ENCODE data around the gene ARMH3. TPM values are rescaled to one million over a fixed set of nuclear protein-coding genes. Genes with fewer than 3 reads are reported as not detected.
A peak's percentile ranks its signal among the peaks of the same experiment; 100 is the strongest.

The ARMH3 gene
- total RNA-seq, 1 donor from 2014 or later, result 21.7 TPM

DNA sequence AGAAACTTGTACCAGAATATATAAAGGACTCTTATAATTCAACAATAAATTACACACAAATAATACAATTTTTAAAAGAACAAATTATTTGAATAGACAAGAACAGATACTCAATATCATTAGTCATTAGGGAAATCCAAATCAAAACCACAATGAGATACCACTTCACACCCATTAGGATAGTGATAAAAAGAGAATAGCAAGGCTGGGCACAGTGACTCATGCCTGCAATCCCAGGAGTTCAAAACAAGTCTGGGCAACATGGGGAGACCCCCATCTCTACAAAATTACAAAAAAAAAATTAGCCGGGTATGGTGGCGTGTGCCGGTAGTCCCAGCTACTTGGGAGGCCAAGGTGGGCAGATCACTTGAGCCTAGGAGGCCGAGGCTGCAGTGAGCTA, 160.2 kb downstream of the ARMH3 start:
- no peak for ATAC-seq

DNA sequence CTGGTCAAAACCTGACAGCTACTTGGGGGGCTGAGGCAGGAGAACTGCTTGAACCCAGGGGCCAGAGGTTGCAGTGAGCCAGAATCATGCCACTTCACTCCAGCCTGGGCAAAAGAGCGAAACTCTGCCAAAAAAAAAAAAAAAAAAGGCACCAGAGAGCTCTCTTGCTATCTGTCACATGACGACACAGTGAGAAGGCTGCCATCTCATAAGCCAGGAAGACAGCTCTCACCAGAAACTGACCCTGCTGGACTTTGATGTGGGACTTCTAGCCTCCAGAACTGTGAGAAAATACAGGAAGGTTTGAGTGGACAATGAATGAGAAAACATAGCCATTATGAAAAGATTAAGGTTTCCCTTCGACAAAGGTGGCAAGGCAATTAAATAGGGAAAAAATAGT, 161.2 kb downstream of the ARMH3 start:
- no peak for ATAC-seq

DNA sequence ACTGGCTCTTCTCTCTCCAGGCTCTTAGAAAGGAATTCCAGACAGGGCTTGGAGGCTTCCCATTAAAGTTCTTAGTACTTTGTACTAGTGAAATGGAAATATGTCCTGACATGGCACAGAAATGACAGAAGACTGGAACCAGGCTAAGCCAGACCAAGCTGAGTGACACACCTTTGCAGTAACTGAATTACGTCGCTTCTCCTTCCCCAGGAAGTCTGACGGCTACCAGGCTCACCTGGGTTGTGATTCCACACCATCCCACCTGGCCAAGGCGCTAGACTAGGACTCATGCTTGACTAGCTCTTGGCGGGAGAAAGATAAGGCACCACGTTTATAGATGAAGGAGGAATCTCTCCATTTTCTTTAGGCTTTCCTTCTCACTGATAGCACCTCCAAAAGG, 161.7 kb downstream of the ARMH3 start:
- ATAC-seq, result no peak

DNA sequence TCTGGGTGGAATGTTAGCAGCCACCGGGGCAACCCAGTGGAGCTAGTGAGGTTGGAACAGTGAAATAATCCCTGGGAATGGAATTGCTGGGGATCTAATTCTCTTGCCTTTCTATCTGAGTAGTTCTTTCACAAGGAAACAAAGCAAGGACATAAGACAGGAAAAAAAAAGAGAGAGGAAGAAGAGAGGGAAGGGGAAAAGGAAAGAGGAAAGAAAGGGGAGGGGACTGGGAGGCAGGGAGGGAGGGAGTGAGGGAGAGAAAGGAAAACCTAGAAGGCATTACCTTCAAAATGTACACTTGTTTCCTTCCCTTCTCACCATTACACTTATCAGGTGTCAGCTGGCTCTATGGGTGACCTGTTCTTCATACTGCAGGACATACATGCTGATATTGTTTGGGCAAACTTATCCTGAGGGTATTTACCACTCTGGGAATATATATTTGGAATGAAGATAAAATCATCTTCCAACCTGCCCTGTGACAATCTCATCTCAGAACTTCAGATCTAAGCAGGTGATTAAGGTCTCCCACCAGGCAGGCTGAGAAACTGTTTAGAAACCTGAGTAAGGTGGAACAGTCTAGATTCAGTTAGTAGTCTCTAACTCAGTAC, 162.4 kb downstream of the ARMH3 start:
- ATAC-seq, result no peak

DNA sequence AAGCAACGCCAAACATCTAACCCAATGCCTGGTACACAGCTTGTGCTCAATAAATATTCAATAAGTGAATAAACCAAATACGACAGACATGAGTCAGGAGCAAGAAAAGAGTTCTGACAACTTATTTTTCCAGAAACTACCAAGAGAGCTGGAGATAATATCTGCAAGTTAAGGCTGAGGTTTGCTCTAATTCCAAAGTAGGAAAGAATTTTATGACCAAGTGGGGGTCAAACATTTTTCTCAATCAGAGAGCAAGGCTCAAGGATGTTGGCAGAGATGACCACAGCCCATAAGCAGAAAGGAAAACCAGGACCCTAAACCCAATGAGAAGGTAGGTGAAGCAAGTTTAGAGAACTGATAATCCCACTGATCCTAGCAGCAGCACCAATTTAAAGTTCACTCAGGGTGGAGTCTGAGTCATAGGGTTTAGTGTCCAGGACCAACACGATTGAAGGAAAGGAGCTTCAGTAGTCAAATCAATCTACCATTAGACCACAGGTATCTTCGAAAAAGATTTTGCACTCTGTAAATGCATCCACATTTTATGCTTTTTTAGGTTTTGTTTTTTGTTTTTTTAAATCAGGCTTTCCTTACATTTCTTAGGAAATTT, 163.1 kb downstream of the ARMH3 start:
- ATAC-seq, result no peak

DNA sequence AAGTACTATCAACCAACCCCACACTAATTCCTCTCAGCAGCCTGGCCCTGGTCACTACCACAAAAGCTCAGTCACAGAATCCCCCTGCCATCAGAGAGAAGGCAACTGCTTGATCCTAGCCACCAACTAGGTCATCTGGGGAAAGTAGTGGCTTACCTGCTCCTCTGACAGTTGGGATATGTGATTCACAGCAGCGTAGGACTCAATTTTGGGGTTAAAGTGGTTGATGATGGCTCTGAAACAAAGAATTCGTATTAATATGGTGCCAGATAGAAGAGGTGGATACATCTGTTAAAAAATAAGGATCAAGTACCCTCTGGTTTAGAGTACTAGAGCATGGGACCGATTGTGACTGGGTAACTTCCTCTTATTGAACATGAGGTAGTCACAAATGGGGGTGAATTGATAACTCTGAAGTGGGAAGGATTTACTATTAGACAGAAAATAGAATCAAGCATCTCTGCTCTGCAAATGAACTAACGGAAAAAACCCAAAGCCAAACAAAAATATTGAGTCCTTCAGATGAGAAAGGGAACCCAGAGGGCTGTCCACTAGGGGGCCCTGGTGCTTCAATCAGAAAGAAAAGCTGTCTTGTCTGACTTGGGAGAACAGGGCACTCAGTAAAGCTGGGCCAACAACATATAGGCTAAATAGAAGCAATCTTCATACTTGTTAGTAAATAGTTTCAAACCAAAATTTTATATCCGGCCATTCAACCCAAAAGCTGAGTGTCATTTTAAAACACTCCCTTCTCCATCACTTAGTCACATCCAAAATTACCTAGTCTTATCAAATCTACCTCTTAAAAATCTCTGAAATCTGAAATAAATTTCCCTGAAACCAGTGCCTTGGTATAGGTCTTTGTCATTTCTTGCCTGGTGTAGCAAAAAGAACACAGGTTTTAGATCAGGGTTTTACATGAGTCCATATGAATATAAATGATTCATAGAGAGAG, 166.4 kb downstream of the ARMH3 start:
- ATAC-seq, result peak; percentile 55

DNA sequence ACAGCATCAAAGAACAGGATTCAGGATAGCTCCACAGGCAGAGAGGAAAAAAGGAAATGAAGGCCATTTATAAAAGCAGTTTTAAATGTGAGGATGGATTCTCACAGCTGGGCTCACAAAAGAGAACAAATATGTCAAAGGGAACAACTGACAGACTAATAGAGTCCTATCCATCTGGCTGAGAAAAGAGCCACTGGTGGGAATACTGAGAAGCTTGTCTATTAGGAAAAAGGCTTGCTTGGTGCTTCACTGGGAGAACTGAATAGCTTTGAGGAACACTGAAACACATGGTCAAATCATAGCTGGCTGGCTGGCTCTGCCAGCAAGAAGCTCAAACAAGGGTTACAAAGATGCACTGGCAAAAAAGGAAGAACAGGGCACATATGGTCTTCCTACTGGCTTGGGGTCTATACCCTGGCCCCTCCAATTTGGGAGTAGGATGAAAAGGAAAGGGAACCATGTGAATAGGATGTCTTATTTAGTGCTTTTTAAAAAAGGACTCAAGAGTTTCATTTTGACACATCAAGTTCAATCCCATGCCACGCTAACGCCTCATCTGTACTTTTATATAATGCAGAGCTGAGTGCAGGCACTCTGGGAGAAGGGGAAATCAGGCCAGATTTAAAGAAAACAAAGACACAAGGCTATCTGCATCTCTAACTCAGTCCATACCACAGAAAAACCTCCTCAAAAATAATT, 167.6 kb downstream of the ARMH3 start:
- ATAC-seq, result no peak

DNA sequence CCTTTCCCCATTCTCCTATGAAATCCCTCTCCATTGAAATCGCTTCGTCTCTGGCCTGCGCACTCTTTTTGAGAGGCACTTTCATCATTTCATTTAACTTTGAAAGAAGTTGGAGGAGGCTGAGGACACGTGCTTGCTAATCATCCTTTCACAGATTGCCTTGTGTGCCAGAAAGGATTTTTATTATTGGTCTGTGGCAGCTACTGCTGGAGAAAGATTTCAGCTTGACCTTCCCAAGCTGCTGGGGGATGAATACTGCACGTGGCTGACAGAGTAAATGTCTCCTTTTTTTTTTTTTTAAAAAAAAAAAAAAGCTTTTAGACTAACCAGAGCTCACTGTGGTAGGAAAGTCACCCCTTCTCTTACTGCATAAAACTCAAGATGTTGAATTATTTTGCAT, 168.2 kb downstream of the ARMH3 start:
- ATAC-seq, result no peak

DNA sequence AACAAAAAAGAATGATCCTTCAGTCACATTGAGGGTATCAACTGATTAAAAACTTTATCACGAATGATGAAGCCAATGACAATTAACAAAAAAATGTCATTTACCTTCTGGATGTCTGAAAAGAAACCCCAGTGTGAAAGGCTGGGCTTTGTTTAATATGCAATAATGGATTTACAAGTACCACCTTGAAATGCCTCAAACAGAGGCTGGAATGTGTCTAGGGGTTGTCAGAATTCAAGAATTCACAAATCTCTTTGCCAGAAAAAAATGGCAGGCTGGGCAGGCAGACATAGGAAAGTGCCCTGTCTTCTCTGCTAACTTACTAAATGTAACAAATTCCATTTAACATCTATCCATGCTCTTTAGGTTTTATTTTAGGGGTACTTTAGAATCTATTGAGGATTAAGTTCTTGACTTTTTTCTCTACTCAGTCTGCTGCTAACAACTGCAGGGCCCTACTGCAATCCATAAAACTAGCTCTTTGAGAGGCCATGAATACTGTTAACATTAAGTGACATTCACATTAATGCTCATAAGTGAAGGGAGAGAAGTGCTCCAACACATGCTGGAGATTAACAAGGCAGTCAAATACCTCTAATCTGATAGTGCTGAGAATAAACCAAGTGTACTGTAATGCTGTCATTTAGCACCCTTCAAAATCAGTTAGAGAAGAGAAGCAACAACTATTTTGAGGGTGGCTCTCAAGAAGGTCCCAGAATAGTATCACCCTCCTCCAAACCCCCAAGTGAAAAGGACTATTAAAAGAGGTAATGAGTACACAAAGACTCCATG, 169.3 kb downstream of the ARMH3 start:
- no peak for ATAC-seq

DNA sequence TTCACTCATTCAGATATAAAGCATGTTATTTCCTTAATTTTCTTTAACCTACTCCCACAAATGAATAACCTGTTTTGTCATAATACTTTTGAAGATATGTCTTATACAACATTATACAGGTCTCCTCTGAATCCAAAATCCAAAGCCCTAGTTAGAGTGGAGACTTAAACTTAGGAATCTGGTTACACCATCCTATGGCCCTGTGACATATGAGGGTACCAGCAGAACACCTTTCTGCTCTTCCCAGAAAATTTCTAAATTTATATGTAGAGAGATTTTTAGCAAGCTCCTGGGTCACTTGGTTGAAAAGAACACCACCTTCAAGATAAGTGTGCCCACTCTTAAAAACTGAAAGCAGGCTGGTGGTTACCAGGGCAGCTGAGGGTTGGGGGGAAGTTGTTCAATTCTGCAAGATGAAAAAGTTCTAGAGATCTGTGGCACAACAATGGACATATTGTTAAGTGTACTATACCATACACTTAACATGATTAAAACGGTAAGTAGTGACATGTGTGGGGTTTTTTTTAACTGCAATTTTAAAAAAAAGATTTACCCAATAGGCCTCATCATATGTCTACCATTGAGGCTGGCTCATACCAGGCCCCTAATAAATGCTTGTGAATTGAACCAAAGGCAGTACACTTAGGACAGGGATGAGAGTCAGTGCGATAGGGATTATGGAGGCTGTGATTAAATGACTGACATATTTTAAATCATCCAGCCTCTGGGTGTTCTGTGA, 174.8 kb downstream of the ARMH3 start:
- ATAC-seq, result no peak

DNA sequence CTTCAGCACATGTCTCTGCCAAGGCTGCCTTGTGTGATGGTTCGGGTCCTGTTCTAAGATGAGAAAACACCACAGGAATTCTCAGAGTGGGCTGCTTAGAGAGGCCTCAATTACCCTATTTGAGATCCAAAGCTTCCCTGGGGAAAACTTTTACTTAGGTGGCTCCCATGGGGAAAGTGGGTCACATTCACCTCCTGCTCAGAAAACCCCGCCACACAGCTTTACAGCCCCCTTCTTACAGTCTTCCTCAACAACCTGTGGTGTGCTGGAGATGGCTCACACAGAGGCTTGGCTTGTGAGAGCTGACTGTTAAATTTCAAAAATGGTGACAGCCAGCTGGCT, 175.8 kb downstream of the ARMH3 start:
- ATAC-seq, result no peak

DNA sequence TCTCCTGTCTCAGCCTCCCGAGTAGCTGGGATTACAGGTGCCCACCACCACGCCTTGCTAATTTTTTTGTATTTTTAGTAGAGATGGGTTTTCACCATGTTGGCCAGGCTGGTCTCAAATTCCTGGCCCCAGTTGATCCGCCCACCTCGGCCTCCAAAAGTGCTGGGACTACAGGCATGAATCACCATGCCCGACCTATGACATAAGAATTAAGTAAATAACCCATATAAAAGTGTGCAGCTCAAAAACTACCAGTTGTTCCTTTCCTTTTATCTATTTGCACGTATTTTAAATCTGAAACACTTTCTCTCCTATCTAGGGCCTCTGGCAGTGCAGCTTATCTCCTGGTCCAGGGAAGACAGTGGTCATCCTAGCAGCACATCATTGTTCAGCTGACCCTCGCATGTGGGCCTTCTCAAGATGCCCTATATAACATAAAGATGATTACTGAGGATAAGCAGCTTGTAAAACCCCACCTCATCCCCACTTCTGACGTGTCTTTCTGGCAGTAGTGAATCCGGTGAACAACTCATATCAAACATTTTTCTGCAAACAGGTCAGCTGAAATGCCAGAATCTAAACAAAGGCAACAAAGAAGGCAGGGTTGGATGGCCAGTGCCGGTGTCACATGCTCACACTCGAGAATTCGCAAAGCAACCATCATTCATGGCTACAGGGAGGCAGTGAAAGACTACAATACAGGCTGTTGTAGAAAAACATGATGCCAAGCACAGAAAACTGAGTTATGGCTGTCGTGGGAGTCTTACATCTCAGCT, 176.3 kb downstream of the ARMH3 start:
- no peak for ATAC-seq

DNA sequence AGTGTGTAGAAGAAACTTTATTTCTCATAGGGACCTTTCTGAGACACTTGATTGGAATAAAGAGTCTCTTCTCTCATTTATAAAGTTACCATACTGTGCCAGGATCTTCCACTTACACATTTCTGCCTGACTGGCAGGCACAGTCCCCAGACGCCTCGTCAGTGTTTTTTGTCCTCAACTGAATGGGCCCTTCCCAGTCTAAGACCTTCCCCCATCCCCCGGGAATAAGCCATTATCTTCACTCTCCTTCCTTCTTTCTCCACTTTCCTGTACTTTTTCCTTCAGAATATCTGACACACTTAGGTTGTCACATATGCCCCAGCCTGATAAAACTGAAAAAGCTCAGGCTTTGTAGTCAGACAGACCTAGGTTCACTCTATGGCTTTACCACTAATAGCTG, 177.1 kb downstream of the ARMH3 start:
- no peak for ATAC-seq

DNA sequence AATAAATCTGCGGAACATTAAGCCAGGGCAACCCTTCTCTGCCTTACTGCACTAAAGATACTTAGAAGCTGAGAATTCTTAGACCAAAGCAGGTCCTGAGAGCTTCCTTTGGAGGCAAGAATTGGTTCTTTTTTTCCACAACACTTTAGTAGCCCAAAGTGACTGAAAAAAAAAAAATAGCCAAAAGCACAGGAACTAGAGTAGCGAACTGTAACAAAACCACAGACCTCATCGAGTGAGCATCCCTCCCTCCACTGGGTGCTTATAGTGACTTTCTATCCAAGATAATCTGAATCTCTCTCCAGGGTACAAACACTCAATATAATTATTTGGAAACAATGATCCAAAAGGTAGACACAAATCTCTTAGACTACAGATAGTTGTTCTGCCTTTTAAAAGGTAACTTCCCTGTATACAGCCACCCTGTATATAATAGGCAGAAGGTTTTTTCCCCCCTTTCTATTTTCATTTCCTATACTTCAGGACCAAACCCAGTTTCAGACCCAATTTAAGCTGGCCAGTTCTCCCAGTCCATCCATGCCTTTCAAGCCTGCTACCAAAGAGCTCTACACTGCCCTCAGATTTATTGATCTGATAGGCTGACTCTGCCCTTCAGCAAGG, 180.8 kb downstream of the ARMH3 start:
- no peak for ATAC-seq

DNA sequence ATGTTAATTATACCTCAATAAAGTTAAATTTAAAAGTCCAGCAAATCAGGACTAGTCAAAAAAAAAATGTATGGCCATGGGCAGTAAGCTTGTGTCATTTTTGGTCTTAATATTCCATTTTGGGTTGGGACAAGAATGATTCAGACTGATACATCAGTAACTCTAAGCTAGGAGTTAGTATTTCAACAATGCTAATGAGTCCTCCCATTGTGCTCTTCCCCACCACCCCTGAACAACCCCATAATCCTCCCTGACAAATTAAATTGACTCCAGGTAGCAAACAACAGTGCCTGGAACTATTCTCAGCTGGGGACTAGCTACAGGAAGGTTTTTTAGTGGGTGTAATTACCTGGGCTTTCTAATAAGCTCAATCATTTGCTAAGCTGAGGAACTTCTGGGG, 181.7 kb downstream of the ARMH3 start:
- ATAC-seq, result no peak

DNA sequence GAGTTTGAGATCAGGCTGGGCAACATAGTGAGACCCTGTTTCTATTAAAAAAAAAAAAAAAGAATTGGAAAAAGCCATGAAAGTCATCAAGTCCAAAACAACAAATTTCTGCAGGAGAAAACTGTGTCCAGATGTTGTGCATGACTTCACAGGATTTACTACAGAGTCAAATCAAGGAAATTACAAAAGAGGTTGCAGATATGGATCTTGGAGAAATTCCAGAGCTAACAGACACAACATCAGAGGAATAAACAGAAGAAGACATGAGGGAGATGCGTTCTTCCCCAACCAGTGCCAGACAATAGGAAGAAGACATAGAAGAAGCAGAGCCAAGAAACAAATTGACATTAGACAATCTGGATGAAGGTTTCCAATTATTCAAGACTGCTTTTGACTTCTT, 188.0 kb downstream of the ARMH3 start:
- no peak for ATAC-seq

DNA sequence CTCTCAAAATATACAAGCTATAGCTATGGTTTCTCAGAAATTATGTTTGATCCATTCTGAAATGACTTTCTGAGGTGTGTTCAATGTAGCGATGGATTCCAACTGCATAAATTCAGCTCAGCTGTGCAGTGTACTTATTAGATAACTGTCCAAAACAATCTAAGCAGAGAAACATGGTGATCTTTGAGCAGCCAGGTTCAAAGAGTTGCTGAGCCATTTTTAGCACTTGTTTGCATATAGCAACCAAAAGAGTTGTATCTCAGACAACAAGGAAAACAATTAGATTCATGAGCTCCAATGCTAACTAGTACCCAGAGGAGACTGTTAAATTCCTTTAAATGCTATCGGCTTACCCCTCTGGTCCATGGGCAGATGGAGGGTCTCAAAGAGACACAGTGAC, 196.4 kb downstream of the ARMH3 start:
- no peak for ATAC-seq

DNA sequence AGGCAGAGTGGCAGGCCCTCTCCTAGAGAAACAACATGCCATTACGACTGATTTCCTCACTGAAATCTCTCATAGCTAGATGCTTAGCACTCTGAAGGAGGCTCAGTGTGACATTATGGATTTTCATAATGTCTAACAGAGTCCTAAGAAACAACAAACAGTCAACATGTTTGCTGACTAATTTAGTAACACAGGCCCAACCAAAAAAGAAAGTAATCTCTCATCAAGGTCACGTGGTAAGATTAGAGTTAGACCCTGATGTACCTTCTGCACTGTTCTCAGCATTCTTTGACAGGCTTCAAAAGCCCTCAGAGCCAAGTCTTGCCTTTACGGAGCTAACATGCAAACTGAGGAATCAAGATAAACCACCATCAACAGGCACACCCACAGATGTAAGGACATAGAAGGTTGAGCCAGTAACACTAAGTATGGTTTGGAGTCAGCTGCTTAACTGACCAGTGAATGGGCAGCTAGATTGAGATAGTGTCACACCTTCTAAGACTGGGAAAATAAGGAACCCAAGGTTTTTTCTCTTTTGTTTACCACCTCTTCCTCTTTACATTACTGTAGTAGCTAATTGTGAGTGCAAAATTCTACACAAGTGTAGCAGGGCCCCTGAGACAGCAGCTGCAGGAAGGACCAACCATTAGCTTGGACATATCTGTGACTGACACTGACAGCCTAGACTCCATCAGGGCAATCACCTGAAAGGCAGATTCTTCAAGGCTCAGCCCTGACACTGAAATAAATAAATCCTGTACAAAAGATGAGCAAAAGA, 197.1 kb downstream of the ARMH3 start:
- no peak for ATAC-seq

DNA sequence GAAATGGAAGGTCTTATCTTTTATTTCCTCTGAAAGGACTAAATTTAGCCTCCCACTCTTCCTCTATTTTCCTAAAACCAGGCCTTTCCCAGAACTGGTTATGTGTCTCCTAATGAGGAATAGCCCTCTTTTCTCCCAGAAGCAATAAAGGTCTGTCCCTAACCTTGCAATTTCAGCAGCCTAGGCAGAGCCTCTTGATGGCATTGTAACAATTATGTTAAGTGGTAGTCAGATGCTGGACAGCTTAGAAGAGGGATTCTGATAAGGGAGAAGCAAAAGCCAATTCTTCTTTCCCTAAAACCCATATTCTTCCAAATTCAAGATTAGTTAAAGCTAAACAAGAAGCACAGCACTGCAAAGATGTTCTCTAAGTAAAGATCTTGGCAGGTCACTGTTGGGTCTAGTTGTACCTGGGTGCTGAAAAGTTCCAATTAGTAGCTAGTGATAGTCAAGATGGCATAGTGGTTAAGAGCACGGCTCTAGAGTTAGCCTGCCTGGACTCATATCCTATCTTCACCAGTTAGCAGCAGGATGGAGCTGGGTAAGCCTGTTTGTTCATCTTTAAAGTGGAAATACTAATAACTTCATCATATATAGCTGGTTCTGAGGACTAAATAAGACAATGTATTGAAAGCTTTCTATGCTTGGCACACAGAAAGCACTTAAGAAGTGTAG, 198.0 kb downstream of the ARMH3 start:
- no peak for ATAC-seq
